Upper lobe of left lung (tissue), 4 donors: Measurements from ENCODE around the gene KCNAB1.

Source experiments
- CTCF ChIP-seq, 6 experiments: fragments of 450-650 bp in 4 of 6; fragments of 200-600 bp in 2 of 6; sonication (generic) in 2 of 6; IDR thresholded peaks; one replicate each; pipeline ENCODE4 v1.5.1; 2016 to 2019; ENCODE audit warnings: antibody characterized with exemption in 6 of 6
- POLR2A ChIP-seq, 4 donors: fragments of 450-650 bp; IDR thresholded peaks; one replicate each; pipeline ENCODE4 v1.5.1; 2016 to 2017; ENCODE audit warnings: antibody characterized with exemption in 4 of 4, mild to moderate bottlenecking in 2 of 4

DNA sequence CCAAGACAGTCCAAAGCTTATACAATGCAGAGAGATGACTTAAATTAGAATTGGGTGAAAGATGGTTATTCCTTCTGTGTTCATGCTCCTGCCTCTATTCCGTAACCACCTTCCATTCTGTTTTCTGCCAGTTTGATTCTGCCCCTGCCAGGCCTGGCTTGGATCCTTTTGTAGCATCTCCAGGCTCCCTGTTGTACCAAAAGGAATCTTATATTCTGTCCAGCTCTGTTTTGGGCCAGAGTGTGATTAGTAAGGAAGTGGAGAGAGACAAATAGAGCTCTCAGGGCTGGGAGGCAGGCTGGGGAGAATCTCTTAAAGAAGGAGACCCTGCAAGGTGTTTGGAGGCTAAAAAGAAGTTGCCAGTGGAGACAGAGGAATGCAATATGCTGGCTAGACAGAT, 63.8 kb downstream of the KCNAB1 start:
- no peak for TF ChIP-seq POLR2A (IDR thresholded peaks at IDR 0.05)
- no peak for TF ChIP-seq CTCF (IDR thresholded peaks at IDR 0.05)
